Smooth muscle cell (in vitro differentiated cells): Measurements from ENCODE around the gene CLOCK. TPM values are rescaled to one million over a fixed set of nuclear protein-coding genes. Genes with fewer than 3 reads are reported as not detected.
A peak's percentile ranks its signal among the peaks of the same experiment; 100 is the strongest.

Experiments
- DNase-seq: peaks from one replicate; lab custom pipeline; 2025; ENCODE audit not compliant: unreplicated experiment; lab: John Stamatoyannopoulos, UW
- H2AFZ ChIP-seq: fragments of 200-600 bp; sonication (generic); 2 replicates; pipeline ENCODE4 v1.6.0; 2016; ENCODE audit warnings: antibody characterized with exemption, low read depth, mild to moderate bottlenecking
- H3F3A ChIP-seq: fragments of 200-600 bp; sonication (generic); 2 replicates; pipeline ENCODE4 v1.6.0; 2017; ENCODE audit warnings: antibody characterized with exemption, low read depth
- H3K27ac ChIP-seq: fragments of 200-600 bp; sonication (generic); 2 replicates; pipeline ENCODE4 v1.5.1; 2016; ENCODE audit warnings: low read depth, mild to moderate bottlenecking
- H3K27me3 ChIP-seq: fragments of 200-600 bp; sonication (generic); 2 replicates; pipeline ENCODE4 v1.6.1; 2016; ENCODE audit warnings: low read depth, mild to moderate bottlenecking
- H3K36me3 ChIP-seq: fragments of 200-600 bp; sonication (generic); 2 replicates; pipeline ENCODE4 v1.5.1; 2016; ENCODE audit warnings: low read depth
- H3K4me1 ChIP-seq: fragments of 200-600 bp; sonication (generic); 2 replicates; pipeline ENCODE4 v1.5.1; 2016; ENCODE audit warnings: low read depth
- H3K4me2 ChIP-seq: fragments of 200-600 bp; sonication (generic); 2 replicates; pipeline ENCODE4 v1.6.0; 2016; ENCODE audit warnings: mild to moderate bottlenecking
- H3K4me3 ChIP-seq: fragments of 200-600 bp; sonication (generic); 2 replicates; pipeline ENCODE4 v1.5.1; 2016; ENCODE audit warnings: mild to moderate bottlenecking
- H3K79me2 ChIP-seq: fragments of 200-600 bp; sonication (generic); 2 replicates; pipeline ENCODE4 v1.6.0; 2016; ENCODE audit warnings: low read depth, mild to moderate bottlenecking
- H3K9ac ChIP-seq: fragments of 200-600 bp; sonication (generic); 2 replicates; pipeline ENCODE4 v1.6.0; 2016; ENCODE audit warnings: low read depth
- H3K9me3 ChIP-seq: fragments of 200-600 bp; sonication (generic); replicated peaks from 2 replicates; pipeline ENCODE4 v1.5.1; 2016; ENCODE audit warnings: low read depth
- H4K20me1 ChIP-seq: fragments of 200-600 bp; sonication (generic); 2 replicates; pipeline ENCODE4 v1.6.0; 2016; ENCODE audit warnings: low read depth
- WGBS: methylation state at CpG from one replicate; pipeline ENCODE4 v1.1.7; 2016; ENCODE audit warnings: low lambda C conversion rate; 5-methylcytosine and 5-hydroxymethylcytosine counted together
- polyA plus RNA-seq: library from polyadenylated mRNA; unstranded; fragments of >200 nt; fragmentation: Nextera tagmentation; extraction: Ambion mirVana; gene quantifications from 2 replicates; pipeline ENCODE4 v1.2.1, GENCODE V29; 2016
- total RNA-seq: library from RNA; depleted of rRNA; stranded (reverse); fragments of >200 nt; gene quantifications from 2 replicates; pipeline ENCODE4 v1.2.3, GENCODE V29; 2014
- TF ChIP-seq, protein P1 (sequence below): fragments of 200-600 bp; sonication (generic); IDR thresholded peaks from 2 replicates; pipeline ENCODE4 v1.5.1; 2017; ENCODE audit warnings: borderline replicate concordance, mild to moderate bottlenecking, antibody characterized with exemption; ENCODE audit not compliant: insufficient read depth, poor library complexity, severe bottlenecking

The CLOCK gene
- total and polyA plus RNA-seq, 2 experiments from 2014 or later = 5.9 to 32.3 TPM

GRCh38 chr4:55438314-55438713, 108.4 kb downstream of the CLOCK start:
- Histone ChIP-seq H3K9me3 (no peaks in the 10 kb centered on the region), H3K79me2 (peaks cover under 1% of the 10 kb centered on the region), H3K4me3 (no peak overlapping the region), H3K4me1 (no peaks in the 10 kb centered on the region), H3K27ac (peak overlapping the region; percentile 57), H3F3A (peaks cover 23% of the 10 kb centered on the region), H3K9ac (no peak overlapping the region), H3K36me3 (peaks cover 11% of the 10 kb centered on the region), H3K4me2 (no peak overlapping the region), H2AFZ (no peak overlapping the region), H3K27me3 (no peaks in the 10 kb centered on the region), H4K20me1 (no peaks in the 10 kb centered on the region)
- no peak for DNase-seq
- 98% methylated on average over 2 of the region's 2 CpGs for WGBS
- TF ChIP-seq, protein P1, sequence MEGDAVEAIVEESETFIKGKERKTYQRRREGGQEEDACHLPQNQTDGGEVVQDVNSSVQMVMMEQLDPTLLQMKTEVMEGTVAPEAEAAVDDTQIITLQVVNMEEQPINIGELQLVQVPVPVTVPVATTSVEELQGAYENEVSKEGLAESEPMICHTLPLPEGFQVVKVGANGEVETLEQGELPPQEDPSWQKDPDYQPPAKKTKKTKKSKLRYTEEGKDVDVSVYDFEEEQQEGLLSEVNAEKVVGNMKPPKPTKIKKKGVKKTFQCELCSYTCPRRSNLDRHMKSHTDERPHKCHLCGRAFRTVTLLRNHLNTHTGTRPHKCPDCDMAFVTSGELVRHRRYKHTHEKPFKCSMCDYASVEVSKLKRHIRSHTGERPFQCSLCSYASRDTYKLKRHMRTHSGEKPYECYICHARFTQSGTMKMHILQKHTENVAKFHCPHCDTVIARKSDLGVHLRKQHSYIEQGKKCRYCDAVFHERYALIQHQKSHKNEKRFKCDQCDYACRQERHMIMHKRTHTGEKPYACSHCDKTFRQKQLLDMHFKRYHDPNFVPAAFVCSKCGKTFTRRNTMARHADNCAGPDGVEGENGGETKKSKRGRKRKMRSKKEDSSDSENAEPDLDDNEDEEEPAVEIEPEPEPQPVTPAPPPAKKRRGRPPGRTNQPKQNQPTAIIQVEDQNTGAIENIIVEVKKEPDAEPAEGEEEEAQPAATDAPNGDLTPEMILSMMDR = no peak

DNA sequence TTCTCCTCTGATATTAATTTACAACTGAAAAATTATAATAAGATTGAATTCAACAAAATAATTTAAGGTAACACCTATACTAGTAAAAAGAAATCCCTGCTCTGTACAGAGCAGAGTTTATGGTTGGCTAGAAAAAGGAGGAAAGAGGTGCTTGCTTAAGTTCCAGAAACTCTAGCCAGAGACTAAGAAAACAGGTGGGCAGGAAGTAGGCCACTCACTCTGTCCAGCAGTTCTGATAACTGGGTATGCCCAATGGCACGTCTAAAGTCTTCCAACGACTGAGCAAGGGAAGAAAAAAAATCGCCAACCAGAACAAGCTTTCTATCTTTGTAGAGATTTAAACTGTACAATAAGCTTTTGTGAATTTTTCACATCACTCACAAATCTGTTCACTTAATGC, 108.9 kb downstream of the CLOCK start:
- Histone ChIP-seq H3K4me2 (no peak overlapping the region), H3K4me3 (no peak overlapping the region), H4K20me1 (no peaks in the 10 kb centered on the region), H3K79me2 (peaks cover 4% of the 10 kb centered on the region), H3F3A (peaks cover 23% of the 10 kb centered on the region), H2AFZ (no peak overlapping the region), H3K4me1 (no peaks in the 10 kb centered on the region), H3K9me3 (no peaks in the 10 kb centered on the region), H3K36me3 (peaks cover 15% of the 10 kb centered on the region), H3K27ac (peak overlapping the region; percentile 57), H3K27me3 (no peaks in the 10 kb centered on the region), H3K9ac (no peak overlapping the region)
- 95% methylated on average over 3 of the region's 3 CpGs for WGBS
- no peak for DNase-seq
- TF ChIP-seq, protein P1 = no peak

DNA sequence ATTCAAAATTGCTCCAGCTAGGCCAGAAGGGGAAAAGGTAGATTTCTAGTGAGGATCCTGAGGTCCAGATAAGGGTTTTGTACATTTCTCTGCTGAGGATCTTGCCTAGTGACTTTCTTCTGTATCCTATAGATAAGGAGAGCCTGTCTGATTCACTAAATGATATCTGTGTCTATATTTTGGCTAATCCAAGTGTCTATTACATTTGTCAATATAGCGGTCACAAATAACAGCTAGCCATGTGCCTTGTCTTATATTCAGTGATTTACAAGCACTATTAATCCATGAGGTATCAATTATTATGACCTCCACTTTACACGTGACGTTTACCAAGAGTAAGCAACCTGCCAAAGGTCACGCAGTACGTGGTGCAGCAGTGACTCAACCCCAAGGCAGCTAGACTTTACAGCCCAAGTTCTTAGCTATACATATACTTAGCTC, 109.3 kb downstream of the CLOCK start:
- no peaks in the 10 kb centered on the region for H3K9me3 ChIP-seq
- H3K27me3 ChIP-seq = no peaks in the 10 kb centered on the region
- peaks cover 4% of the 10 kb centered on the region for H3K79me2 ChIP-seq
- H3K9ac ChIP-seq = no peak overlapping the region
- H3K4me2 ChIP-seq = no peak overlapping the region
- H4K20me1 ChIP-seq = peaks cover 4% of the 10 kb centered on the region
- H3K4me3 ChIP-seq = no peak overlapping the region
- WGBS = 61% methylated on average over 5 of the region's 5 CpGs
- TF ChIP-seq, protein P1 = no peak
- no peaks in the 10 kb centered on the region for H3K4me1 ChIP-seq
- no peak for DNase-seq
- H2AFZ ChIP-seq = no peak overlapping the region
- H3F3A ChIP-seq = peaks cover 23% of the 10 kb centered on the region
- H3K27ac ChIP-seq = peak overlapping the region; percentile 57
- peaks cover 15% of the 10 kb centered on the region for H3K36me3 ChIP-seq

DNA sequence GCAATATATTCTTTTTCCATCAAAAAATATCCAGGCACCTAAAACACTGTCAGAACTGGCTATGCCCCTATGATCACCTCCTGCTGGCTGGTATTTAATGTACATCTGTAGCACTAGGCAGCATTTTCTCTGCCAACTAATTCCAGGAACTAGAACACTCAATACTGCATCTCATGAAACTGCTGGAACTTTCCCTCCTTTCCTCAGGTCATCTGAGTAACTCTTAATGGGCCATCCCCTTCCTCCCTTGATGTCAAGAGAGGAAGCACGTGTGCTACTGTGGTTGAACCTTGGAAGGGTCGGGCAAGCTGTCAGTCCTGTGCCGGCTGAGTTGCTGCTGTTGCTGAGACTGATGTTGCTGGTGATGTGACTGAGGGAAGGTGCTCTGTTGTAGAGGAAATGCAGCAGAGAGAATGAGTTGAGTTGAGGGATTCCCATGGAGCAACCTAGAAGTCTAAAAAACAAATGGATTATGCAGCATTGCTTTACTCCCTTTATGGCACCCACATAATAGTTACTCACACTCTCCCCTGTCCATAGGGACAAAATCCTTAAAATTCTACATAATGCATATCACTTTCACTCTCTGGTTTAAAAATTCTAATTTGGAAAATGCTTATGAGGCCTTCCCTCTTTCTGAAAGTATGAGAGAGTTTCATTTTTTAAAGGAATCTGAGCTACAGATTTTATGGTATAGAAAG, 111.4 kb downstream of the CLOCK start:
- H3K27me3 ChIP-seq = no peaks in the 10 kb centered on the region
- peaks cover 18% of the 10 kb centered on the region for H4K20me1 ChIP-seq
- no peak overlapping the region for H3K4me2 ChIP-seq
- no peaks in the 10 kb centered on the region for H3K4me1 ChIP-seq
- H3K9me3 ChIP-seq = no peaks in the 10 kb centered on the region
- 76% methylated on average over 3 of the region's 3 CpGs for WGBS
- H3K79me2 ChIP-seq = peaks cover 4% of the 10 kb centered on the region
- no peak overlapping the region for H3K9ac ChIP-seq
- TF ChIP-seq, protein P1 = peak; percentile 30
- peaks cover 30% of the 10 kb centered on the region for H3F3A ChIP-seq
- H3K4me3 ChIP-seq = no peak overlapping the region
- H3K27ac ChIP-seq = peak overlapping the region; percentile 57
- DNase-seq = no peak
- no peak overlapping the region for H2AFZ ChIP-seq
- peaks cover 16% of the 10 kb centered on the region for H3K36me3 ChIP-seq
